Dendritic cell treated with granulocyte-macrophage colony-stimulating factor and Interleukin-4, amounts not matched to agents 40 ng/mL and 50 ng/mL, for 4 days (primary cell): ENCODE measurements around the gene GRK2.
A peak's percentile ranks its signal among the peaks of the same experiment; 100 is the strongest.

Source experiments
- H3K27ac Mint-ChIP-seq: one replicate; pipeline ENCODE4 v1.8.0; 2022; ENCODE audit warnings: mild to moderate bottlenecking, mixed read lengths
- H3K27me3 Mint-ChIP-seq: one replicate; pipeline ENCODE4 v1.8.0; 2022; ENCODE audit warnings: mild to moderate bottlenecking, mixed read lengths
- H3K36me3 Mint-ChIP-seq: one replicate; pipeline ENCODE4 v1.8.0; 2022; ENCODE audit warnings: low read depth, mixed read lengths
- H3K4me1 Mint-ChIP-seq: one replicate; pipeline ENCODE4 v1.8.0; 2022; ENCODE audit warnings: low read depth, mixed read lengths
- H3K4me3 Mint-ChIP-seq: one replicate; pipeline ENCODE4 v1.8.0; 2022; ENCODE audit warnings: mild to moderate bottlenecking, moderate library complexity, mixed read lengths
- H3K9me3 Mint-ChIP-seq: one replicate; pipeline ENCODE4 v1.8.0; 2022; ENCODE audit warnings: mixed read lengths
- intact Hi-C: fragments of 100-400 bp; cut with micrococcal nuclease; formaldehyde crosslinking; loops from one replicate; pipeline ENCODE4 v1.15.0; 2022

GRK2 gene

GRCh38 chr11:67261946-67262681 is 4.2 kb upstream of the GRK2 start:
- Mint-ChIP-seq H3K4me1 (peaks cover 70% of the 10 kb centered on the region), H3K9me3 (no peaks in the 10 kb centered on the region), H3K36me3 (peaks cover 23% of the 10 kb centered on the region), H3K27ac (peak overlapping the region; percentile 91), H3K4me3 (peak overlapping the region; percentile 62), H3K27me3 (peaks cover 17% of the 10 kb centered on the region)
- intact Hi-C loops: loop anchor here (1.0 to 10.0 kb wide), 2 partner anchors 55 to 123 kb away; no protein-coding TSS in a partner anchor

- peak overlapping the region; percentile 62 for H3K4me3 Mint-ChIP-seq
- peaks cover 17% of the 10 kb centered on the region for H3K27me3 Mint-ChIP-seq
- peaks cover 23% of the 10 kb centered on the region for H3K36me3 Mint-ChIP-seq
- H3K9me3 Mint-ChIP-seq: no peaks in the 10 kb centered on the region
- H3K4me1 Mint-ChIP-seq: peaks cover 75% of the 10 kb centered on the region
- intact Hi-C loops: loop anchor here (1.0 to 10.0 kb wide), 2 partner anchors 54 to 122 kb away; no protein-coding TSS in a partner anchor
- peak overlapping the region; percentile 91 for H3K27ac Mint-ChIP-seq
Measured at GRCh38 chr11:67262731-67263675, 3.3 kb upstream of the GRK2 start.

GRCh38 chr11:67264260-67264659 is 2.0 kb upstream of the GRK2 start:
- peaks cover 17% of the 10 kb centered on the region for H3K27me3 Mint-ChIP-seq
- H3K9me3 Mint-ChIP-seq: no peaks in the 10 kb centered on the region
- no peak overlapping the region for H3K4me3 Mint-ChIP-seq
- H3K36me3 Mint-ChIP-seq: peaks cover 26% of the 10 kb centered on the region
- peaks cover 83% of the 10 kb centered on the region for H3K4me1 Mint-ChIP-seq
- H3K27ac Mint-ChIP-seq: peak overlapping the region; percentile 98
- intact Hi-C loops: loop anchor here (10.0 kb wide), 1 partner anchor 121 kb away; no protein-coding TSS in a partner anchor

GRCh38 chr11:67264877-67265632 is 1.2 kb upstream of the GRK2 start:
- peaks cover 34% of the 10 kb centered on the region for H3K36me3 Mint-ChIP-seq
- peaks cover 12% of the 10 kb centered on the region for H3K27me3 Mint-ChIP-seq
- H3K4me3 Mint-ChIP-seq: no peak overlapping the region
- peak overlapping the region; percentile 98 for H3K27ac Mint-ChIP-seq
- intact Hi-C loops: loop anchor here (10.0 kb wide), 1 partner anchor 120 kb away; no protein-coding TSS in a partner anchor
- H3K9me3 Mint-ChIP-seq: no peaks in the 10 kb centered on the region
- H3K4me1 Mint-ChIP-seq: peaks cover 86% of the 10 kb centered on the region

GRCh38 chr11:67265633-67266448 is 432 bp upstream of the GRK2 start:
- Mint-ChIP-seq H3K9me3 (no peaks in the 10 kb centered on the region), H3K36me3 (peaks cover 42% of the 10 kb centered on the region), H3K27me3 (peaks cover 6% of the 10 kb centered on the region), H3K27ac (peak overlapping the region; percentile 98), H3K4me1 (peaks cover 88% of the 10 kb centered on the region), H3K4me3 (peak overlapping the region; percentile 64)
- intact Hi-C loops: loop anchor here (1.0 to 10.0 kb wide), 2 partner anchors 51 to 119 kb away; no protein-coding TSS in a partner anchor

GRCh38 chr11:67267188-67268080 is 1.2 kb downstream of the GRK2 start:
- H3K9me3 Mint-ChIP-seq: no peaks in the 10 kb centered on the region
- peaks cover 88% of the 10 kb centered on the region for H3K4me1 Mint-ChIP-seq
- H3K4me3 Mint-ChIP-seq: peak overlapping the region; percentile 96
- no peaks in the 10 kb centered on the region for H3K27me3 Mint-ChIP-seq
- intact Hi-C loops: loop anchor here (1.0 to 10.0 kb wide), 3 partner anchors 10 to 117 kb away; partner anchors contain the start of gene ANKRD13D
- peak overlapping the region; percentile 98 for H3K27ac Mint-ChIP-seq
- peaks cover 58% of the 10 kb centered on the region for H3K36me3 Mint-ChIP-seq

- Mint-ChIP-seq H3K36me3 (peaks cover 66% of the 10 kb centered on the region), H3K9me3 (no peaks in the 10 kb centered on the region), H3K4me3 (peak overlapping the region; percentile 96), H3K4me1 (peaks cover 88% of the 10 kb centered on the region), H3K27me3 (no peaks in the 10 kb centered on the region), H3K27ac (peak overlapping the region; percentile 98)
- intact Hi-C loops: loop anchor here (1.0 to 10.0 kb wide), 3 partner anchors 9 to 116 kb away; partner anchors contain the start of gene ANKRD13D
Measured at GRCh38 chr11:67268081-67268961, 2.0 kb downstream of the GRK2 start.

- H3K27ac Mint-ChIP-seq: peak overlapping the region; percentile 98
- peaks cover 88% of the 10 kb centered on the region for H3K4me1 Mint-ChIP-seq
- intact Hi-C loops: loop anchor here (1.0 to 10.0 kb wide), 3 partner anchors 8 to 116 kb away; partner anchors contain the start of gene ANKRD13D
- peaks cover 72% of the 10 kb centered on the region for H3K36me3 Mint-ChIP-seq
- H3K9me3 Mint-ChIP-seq: no peaks in the 10 kb centered on the region
- no peaks in the 10 kb centered on the region for H3K27me3 Mint-ChIP-seq
- peak overlapping the region; percentile 96 for H3K4me3 Mint-ChIP-seq
Measured at GRCh38 chr11:67268962-67269268, 2.6 kb downstream of the GRK2 start.

GRCh38 chr11:67269401-67270255 is 3.4 kb downstream of the GRK2 start:
- H3K9me3 Mint-ChIP-seq: no peaks in the 10 kb centered on the region
- peak overlapping the region; percentile 96 for H3K4me3 Mint-ChIP-seq
- intact Hi-C loops: loop anchor here (2.0 to 10.0 kb wide), 2 partner anchors 19 to 115 kb away; partner anchors contain the start of gene ANKRD13D
- peaks cover 79% of the 10 kb centered on the region for H3K36me3 Mint-ChIP-seq
- H3K4me1 Mint-ChIP-seq: peaks cover 88% of the 10 kb centered on the region
- peak overlapping the region; percentile 98 for H3K27ac Mint-ChIP-seq
- H3K27me3 Mint-ChIP-seq: no peaks in the 10 kb centered on the region

GRCh38 chr11:67270256-67271204 is 4.3 kb downstream of the GRK2 start:
- Mint-ChIP-seq H3K4me1 (peaks cover 89% of the 10 kb centered on the region), H3K9me3 (no peaks in the 10 kb centered on the region), H3K27ac (peak overlapping the region; percentile 98), H3K4me3 (peak overlapping the region; percentile 96), H3K36me3 (peaks cover 88% of the 10 kb centered on the region), H3K27me3 (no peaks in the 10 kb centered on the region)
- intact Hi-C loops: no loop called here
